OCI-LY7 (cell line): Measurements from ENCODE around the gene TNFAIP8. TPM values are rescaled to one million over a fixed set of nuclear protein-coding genes. Genes with fewer than 3 reads are reported as not detected.

Source experiments
- BruUV-seq: library from RNA; stranded (reverse); fragments of 400-500 nt; replicated peaks from 2 replicates; lab custom pipeline; 2021; lab: Mats Ljungman, UMichigan
- CTCF ChIA-PET: fragments of 300-600 bp; sonication (Branson Sonifier 250); formaldehyde crosslinking; loops from one replicate; lab custom pipeline; 2022; ENCODE audit warnings: antibody characterized with exemption; ENCODE audit not compliant: unreplicated experiment; lab: Charles Lee
- POLR2A ChIA-PET: fragments of 300-600 bp; sonication (Branson Sonifier 250); formaldehyde crosslinking; loops from one replicate; lab custom pipeline; 2022; ENCODE audit warnings: antibody characterized with exemption; lab: Charles Lee
- DNase-seq: peaks from one replicate; pipeline ENCODE4 v3.0.0-alpha.2; 2015; ENCODE audit warnings: low spot score
- H2AFZ ChIP-seq: fragments of 200-600 bp; sonication (generic), shearing (Covaris generic); 2 replicates; pipeline ENCODE4 v1.6.1; 2014; ENCODE audit warnings: mild to moderate bottlenecking, antibody characterized with exemption, low read length, moderate library complexity
- H3K27ac ChIP-seq: fragments of 200-600 bp; sonication (generic); 2 replicates; pipeline ENCODE4 v1.5.1; 2014; ENCODE audit warnings: mixed run types, low read depth, mild to moderate bottlenecking, moderate library complexity, low read length, inconsistent platforms; ENCODE audit not compliant: poor library complexity, severe bottlenecking
- H3K36me3 ChIP-seq: fragments of 200-600 bp; sonication (generic); 2 replicates; pipeline ENCODE4 v1.6.1; 2014; ENCODE audit warnings: mild to moderate bottlenecking, antibody characterized with exemption, low read length, moderate library complexity, mixed read lengths; ENCODE audit not compliant: insufficient read depth
- H3K4me1 ChIP-seq: fragments of 200-600 bp; sonication (generic); 2 replicates; pipeline ENCODE4 v1.5.1; 2014; ENCODE audit warnings: mild to moderate bottlenecking, low read length; ENCODE audit not compliant: insufficient read depth, poor library complexity, severe bottlenecking
- H3K4me2 ChIP-seq: fragments of 200-600 bp; sonication (generic); 2 replicates; pipeline ENCODE4 v1.6.1; 2014; ENCODE audit warnings: mild to moderate bottlenecking, low read length
- H3K4me3 ChIP-seq: fragments of 200-600 bp; sonication (generic); 2 replicates; pipeline ENCODE4 v1.5.1; 2014; ENCODE audit warnings: mild to moderate bottlenecking, low read depth, low read length; ENCODE audit not compliant: poor library complexity, severe bottlenecking
- H3K79me2 ChIP-seq: fragments of 200-600 bp; sonication (generic); 2 replicates; pipeline ENCODE4 v1.6.1; 2016; ENCODE audit warnings: low read depth, mild to moderate bottlenecking, low read length, moderate library complexity, mixed read lengths; ENCODE audit not compliant: insufficient read depth
- H3K9me2 ChIP-seq: fragments of 200-600 bp; sonication (generic); 2 replicates; pipeline ENCODE4 v1.6.1; 2016; ENCODE audit warnings: mild to moderate bottlenecking, low read length, mixed read lengths; ENCODE audit not compliant: insufficient read depth
- H3K9me3 ChIP-seq: fragments of 200-600 bp; sonication (generic); 2 replicates; pipeline ENCODE4 v1.6.1; 2014; ENCODE audit warnings: mild to moderate bottlenecking, mixed run types, low read length, mixed read lengths
- H4K20me1 ChIP-seq: fragments of 200-600 bp; sonication (generic); 2 replicates; pipeline ENCODE4 v1.6.1; 2014; ENCODE audit warnings: mild to moderate bottlenecking, antibody characterized with exemption, low read length, moderate library complexity, mixed read lengths; ENCODE audit not compliant: insufficient read depth
- EZH2phosphoT487 ChIP-seq: fragments of 200-600 bp; sonication (generic); IDR thresholded peaks from 2 replicates; pipeline ENCODE4 v1.6.1; 2018; ENCODE audit warnings: low read depth, borderline replicate concordance, mild to moderate bottlenecking, mixed run types, antibody characterized with exemption, low read length, moderate library complexity, mixed read lengths
- intact Hi-C: fragments of 100-400 bp; cut with micrococcal nuclease; formaldehyde crosslinking; loops from one replicate; pipeline ENCODE4 v1.10.0; 2022; ENCODE audit not compliant: unreplicated experiment
- total RNA-seq, 2 experiments: library from RNA; depleted of rRNA in 1 of 2; stranded (reverse); fragments of >200 nt in 1 of 2; shearing (Covaris generic) in 1 of 2; gene quantifications; 2 replicates each; pipeline ENCODE4 v1.2.3, GENCODE V29; 2014 to 2022
- TF ChIP-seq, protein P1 (sequence below): fragments of 200-600 bp; sonication (generic); conservative IDR thresholded peaks from 2 replicates; pipeline ENCODE4 v1.5.1; 2014; ENCODE audit warnings: mild to moderate bottlenecking, antibody characterized with exemption, low read length, moderate library complexity, mixed read lengths

The TNFAIP8 gene
- total RNA-seq, 2 experiments from 2014 or later = 75.4 to 95.1 TPM

DNA sequence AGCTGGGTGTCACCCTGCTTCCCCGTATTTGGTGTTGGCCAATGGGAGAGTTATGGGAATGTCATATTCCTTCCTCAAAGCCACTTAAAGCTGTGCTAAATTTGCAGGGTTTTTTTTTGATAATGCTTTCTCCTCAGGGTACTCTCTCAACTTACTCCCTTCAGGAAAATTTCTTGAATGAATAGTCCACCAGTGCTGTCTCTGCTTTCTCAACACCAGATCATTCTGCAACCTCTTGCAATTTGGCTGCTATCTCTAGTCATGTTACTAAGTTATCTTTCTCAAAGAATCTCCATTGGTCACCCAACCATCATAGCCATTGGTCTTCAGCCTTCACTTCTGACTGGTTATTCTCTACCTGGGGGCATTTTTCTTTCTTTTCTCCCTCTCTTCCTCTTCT lies 13.4 kb upstream of the TNFAIP8 start:
- TF ChIP-seq, protein P1, sequence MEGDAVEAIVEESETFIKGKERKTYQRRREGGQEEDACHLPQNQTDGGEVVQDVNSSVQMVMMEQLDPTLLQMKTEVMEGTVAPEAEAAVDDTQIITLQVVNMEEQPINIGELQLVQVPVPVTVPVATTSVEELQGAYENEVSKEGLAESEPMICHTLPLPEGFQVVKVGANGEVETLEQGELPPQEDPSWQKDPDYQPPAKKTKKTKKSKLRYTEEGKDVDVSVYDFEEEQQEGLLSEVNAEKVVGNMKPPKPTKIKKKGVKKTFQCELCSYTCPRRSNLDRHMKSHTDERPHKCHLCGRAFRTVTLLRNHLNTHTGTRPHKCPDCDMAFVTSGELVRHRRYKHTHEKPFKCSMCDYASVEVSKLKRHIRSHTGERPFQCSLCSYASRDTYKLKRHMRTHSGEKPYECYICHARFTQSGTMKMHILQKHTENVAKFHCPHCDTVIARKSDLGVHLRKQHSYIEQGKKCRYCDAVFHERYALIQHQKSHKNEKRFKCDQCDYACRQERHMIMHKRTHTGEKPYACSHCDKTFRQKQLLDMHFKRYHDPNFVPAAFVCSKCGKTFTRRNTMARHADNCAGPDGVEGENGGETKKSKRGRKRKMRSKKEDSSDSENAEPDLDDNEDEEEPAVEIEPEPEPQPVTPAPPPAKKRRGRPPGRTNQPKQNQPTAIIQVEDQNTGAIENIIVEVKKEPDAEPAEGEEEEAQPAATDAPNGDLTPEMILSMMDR = no peak
- TF ChIP-seq EZH2phosphoT487 = no peak
- ChIA-PET POLR2A (interaction anchor here (0.6 to 30.8 kb wide), 13 partner anchors 5 to 134 kb away, joined by 3 to 538 read pairs (median 5); partner anchors contain the start of gene TNFAIP8), CTCF (interaction anchor here (0.9 kb wide), 1 partner anchor 27 kb away, joined by 3 read pairs; no protein-coding TSS in a partner anchor)
- peak overlapping the region; percentile 70 for H3K4me3 ChIP-seq
- H3K9me2 ChIP-seq = no peaks in the 10 kb centered on the region
- peak overlapping the region; percentile 99 for H3K27ac ChIP-seq
- peaks cover 87% of the 10 kb centered on the region for H3K79me2 ChIP-seq
- peaks cover 97% of the 10 kb centered on the region for H3K4me1 ChIP-seq
- H4K20me1 ChIP-seq = no peaks in the 10 kb centered on the region; the same call in 1 of the 2 replicates
- BruUV-seq = no TSS peak
- H2AFZ ChIP-seq = no peak overlapping the region
- intact Hi-C loops = loop anchor here (5.0 kb wide), 1 partner anchor 1105 kb away; no protein-coding TSS in a partner anchor
- H3K36me3 ChIP-seq = peaks cover 6% of the 10 kb centered on the region; the same call in 1 of the 2 replicates
- no peaks in the 10 kb centered on the region for H3K9me3 ChIP-seq
- peak overlapping the region; percentile 85 for H3K4me2 ChIP-seq
- DNase-seq = no peak

DNA sequence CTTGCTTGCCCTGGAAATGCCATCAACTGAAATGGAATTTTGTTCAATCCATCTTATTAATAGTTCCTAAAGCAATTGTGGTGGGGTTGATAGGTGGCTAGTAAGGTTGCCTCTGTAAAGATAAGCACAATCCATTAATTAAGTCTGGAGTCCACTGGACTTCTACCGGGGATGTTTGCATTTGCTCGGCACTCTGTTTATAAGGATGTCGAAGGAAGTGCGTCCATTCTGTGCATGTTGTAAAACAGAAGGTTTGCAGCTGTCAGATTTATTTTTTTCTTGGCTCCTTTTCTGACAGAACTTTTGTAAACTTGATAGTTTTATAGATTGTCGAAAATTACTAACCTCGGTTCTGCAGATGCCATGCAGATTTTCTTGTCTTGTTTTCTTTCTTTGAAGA lies 12.8 kb upstream of the TNFAIP8 start:
- H3K27ac ChIP-seq = peak overlapping the region; percentile 99
- H3K9me3 ChIP-seq = no peaks in the 10 kb centered on the region
- intact Hi-C loops = loop anchor here (1.0 to 5.0 kb wide), 2 partner anchors 11 to 1106 kb away; no protein-coding TSS in a partner anchor
- CTCF ChIA-PET = no interaction called here
- no TSS peak for BruUV-seq
- H3K79me2 ChIP-seq = peaks cover 87% of the 10 kb centered on the region
- peak overlapping the region; percentile 70 for H3K4me3 ChIP-seq
- no peak overlapping the region for H2AFZ ChIP-seq
- H3K4me2 ChIP-seq = peak overlapping the region; percentile 85
- H3K9me2 ChIP-seq = no peaks in the 10 kb centered on the region
- H3K36me3 ChIP-seq = peaks cover 6% of the 10 kb centered on the region; the same call in 1 of the 2 replicates
- peaks cover 97% of the 10 kb centered on the region for H3K4me1 ChIP-seq
- POLR2A ChIA-PET = interaction anchor here (1.1 to 30.8 kb wide), 11 partner anchors 5 to 133 kb away, joined by 3 to 538 read pairs (median 8); partner anchors contain the start of gene TNFAIP8
- DNase-seq = no peak
- TF ChIP-seq, protein P1 = no peak
- no peak for TF ChIP-seq EZH2phosphoT487
- H4K20me1 ChIP-seq = no peaks in the 10 kb centered on the region; the same call in 1 of the 2 replicates

DNA sequence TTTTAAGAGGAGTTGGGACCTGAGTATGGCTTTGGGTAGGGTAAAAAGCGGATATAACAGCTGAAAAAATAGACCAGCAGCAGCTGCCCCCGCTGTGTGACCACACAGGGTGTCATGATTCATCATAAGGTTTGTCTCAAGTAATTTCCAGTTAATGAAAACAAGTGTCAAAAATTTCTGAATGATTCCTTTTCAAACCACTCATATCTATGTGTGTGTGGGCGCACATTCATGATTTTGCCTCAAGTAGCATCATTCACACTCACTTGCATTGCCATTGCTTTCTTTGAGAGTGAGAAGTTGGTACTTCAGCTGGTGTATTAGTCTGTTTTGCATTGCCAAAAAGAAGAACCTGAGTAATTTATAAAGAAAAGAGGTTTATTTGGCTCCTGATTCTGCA lies 12.1 kb upstream of the TNFAIP8 start:
- BruUV-seq = no TSS peak
- Histone ChIP-seq H3K4me3 (peak overlapping the region; percentile 70), H3K9me2 (no peaks in the 10 kb centered on the region), H3K4me2 (peak overlapping the region; percentile 85), H3K79me2 (peaks cover 86% of the 10 kb centered on the region), H4K20me1 (peaks cover under 1% of the 10 kb centered on the region; the same call in 1 of the 2 replicates), H3K4me1 (peaks cover 97% of the 10 kb centered on the region), H3K36me3 (peaks cover 6% of the 10 kb centered on the region; the same call in 1 of the 2 replicates), H3K9me3 (no peaks in the 10 kb centered on the region), H2AFZ (no peak overlapping the region), H3K27ac (peak overlapping the region; percentile 99)
- DNase-seq = peak; percentile 52
- no peak for TF ChIP-seq EZH2phosphoT487
- TF ChIP-seq, protein P1 = no peak
- CTCF ChIA-PET = no interaction called here
- POLR2A ChIA-PET = interaction anchor here (1.1 to 30.8 kb wide), 7 partner anchors 6 to 74 kb away, joined by 3 to 538 read pairs (median 22); partner anchors contain the start of gene TNFAIP8
- intact Hi-C loops = loop anchor here (1.0 to 5.0 kb wide), 2 partner anchors 11 to 1106 kb away; no protein-coding TSS in a partner anchor
